RPMI8226 (cell line): ENCODE data around the gene ZNF763.
"Not testable (repeated sequence)": the region's sequence is repeated elsewhere in the genome, so short reads cannot be mapped to it uniquely, and the experiment has no call there.

Source experiments
- DNase-seq: peaks from one replicate; pipeline ENCODE4 v3.0.0-alpha.2; 2015

Gene ZNF763

DNA sequence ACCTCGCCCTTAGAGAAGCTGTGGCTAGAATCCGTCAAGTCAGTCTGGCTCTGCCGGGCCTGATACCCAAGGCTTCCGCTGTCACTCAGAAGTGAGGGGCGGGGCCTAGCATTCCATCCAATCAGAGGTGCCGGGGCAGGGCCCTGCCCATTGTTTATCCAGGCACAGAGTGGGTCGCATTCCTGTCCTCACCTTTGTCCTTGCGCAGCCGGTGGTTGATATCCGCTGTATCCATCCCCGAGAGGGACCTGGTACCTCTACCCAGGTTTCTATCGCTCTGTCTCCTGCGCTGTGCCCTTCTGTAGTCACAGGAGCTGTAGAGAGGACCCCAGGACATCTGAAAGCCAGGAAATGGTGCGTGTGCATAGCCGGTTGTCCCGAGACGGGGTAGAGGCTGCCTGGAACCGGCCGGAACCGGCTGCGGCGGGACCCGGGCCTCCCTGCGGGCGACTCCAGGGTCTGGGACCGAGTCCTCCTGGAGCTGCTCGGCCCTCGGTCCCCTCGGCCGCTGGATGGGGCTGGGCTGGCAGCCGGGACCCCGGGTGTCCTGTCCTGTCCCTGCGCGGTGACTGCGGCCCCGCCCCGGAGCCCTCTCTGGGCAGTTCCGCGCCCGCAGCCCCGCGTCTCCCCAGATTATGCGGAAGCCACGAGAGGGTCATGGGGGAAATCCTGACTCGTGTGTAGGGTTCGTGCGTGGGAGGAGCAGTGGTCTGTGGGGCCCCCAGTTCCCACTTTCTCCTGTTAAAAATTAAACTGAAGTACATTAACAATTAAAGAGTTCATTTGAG lies at the start of gene ZNF763:
Gene ZNF763, plus strand, starts transcription at position 183 of the 788 bp plus-strand sequence. Its CDS starts 169 bp downstream, at position 352.
- peak; percentile 94 for DNase-seq

DNA sequence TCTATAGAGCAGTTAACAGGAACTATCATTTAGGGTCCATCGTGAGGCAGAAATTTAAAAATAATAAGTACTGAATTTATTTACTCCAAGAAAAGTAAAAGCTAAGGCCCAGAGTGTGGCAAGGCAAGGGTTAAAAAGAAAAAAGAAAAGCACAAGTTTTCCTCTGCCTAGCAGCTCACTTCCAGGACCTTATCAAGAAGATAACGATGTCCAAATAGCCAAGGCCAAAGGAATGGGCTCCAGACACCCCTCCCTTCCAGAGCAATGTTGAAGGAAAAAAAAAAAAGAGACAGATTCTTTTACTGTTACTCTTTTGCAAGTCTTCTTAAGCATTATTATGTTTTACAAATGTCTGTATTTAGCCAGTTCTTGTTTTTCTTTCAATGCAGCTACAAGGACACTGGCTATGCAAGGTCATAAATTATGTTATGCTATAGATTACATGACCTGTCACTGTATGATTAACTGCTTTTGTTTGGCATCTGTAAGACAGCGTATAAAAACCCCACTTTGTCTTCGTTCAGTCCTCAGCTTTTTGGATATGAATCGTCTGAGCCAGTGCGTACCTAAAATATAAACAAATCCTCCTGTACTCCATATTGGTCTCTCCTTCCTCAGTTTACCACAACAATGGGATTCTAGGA lies 42.9 kb upstream of the ZNF763 start:
- no peak for DNase-seq

DNA sequence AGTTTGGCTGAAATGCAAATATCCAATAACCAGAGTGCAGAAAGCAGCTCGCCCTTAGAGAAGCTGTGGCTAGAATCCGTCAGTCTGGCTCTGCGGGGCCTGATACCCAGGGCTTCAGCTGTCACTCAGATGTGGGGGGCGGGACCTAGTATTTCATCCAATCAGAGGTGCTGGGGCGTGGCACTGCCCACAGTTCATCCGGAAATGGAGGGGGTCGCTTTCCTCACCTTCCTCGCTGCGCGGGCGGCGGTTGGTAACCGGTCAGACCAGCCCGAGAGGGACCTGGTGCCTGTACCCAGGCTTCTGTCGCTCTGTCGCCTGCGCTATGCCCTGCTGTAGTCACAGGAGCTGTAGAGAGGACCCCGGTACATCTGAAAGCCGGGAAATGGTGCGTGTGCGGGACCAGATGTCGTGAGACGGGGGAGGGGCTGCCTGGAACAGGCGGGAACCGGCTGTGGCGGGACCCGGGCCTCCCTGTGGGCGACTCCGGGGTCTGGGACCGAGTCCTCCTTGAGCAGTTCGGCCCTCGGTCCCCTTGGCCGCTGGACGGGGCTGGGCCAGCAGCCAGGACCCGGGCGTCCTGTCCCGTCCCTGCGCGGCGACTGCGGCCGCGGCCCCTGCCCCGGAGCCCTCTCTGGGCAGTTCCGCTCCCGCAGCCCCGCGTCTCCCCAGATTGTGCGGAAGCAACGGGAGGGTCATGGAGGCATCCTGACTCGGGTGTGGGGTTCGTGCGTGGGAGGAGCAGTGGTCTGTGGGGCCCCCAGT lies 39.8 kb upstream of the ZNF763 start, which contains the start of gene ZNF700:
Gene ZNF700, plus strand, starts transcription at position 222 of the 765 bp plus-strand sequence. Its CDS starts 104 bp downstream, at position 326.
- DNase-seq = peak; percentile 95

DNA sequence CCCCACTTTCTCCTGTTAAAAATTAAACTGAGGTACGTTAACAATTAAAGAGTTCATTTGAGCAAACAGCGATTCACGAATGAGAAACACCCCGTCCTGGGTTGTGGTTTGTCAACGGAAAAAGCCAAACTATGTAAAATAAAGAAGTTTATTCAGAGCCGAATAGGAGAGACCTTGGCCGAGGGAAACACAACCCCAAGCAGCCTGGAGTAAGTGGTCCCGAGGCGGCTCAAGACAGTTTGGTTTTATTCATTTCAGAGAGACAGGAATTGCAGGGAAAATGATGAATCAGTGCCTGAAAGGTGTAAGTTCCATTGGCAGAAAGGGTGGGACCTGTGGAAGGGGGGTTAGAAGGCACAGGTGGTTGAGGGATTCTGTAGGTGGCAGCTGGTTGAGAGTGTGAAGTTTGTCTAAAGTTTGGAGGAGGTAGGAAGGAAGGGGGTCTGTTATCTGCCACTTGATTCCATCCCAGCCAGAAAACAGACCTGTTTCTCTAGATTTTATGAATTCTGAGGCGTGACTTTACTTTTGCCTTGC lies 39.1 kb upstream of the ZNF763 start:
- not testable (repeated sequence) for DNase-seq

DNA sequence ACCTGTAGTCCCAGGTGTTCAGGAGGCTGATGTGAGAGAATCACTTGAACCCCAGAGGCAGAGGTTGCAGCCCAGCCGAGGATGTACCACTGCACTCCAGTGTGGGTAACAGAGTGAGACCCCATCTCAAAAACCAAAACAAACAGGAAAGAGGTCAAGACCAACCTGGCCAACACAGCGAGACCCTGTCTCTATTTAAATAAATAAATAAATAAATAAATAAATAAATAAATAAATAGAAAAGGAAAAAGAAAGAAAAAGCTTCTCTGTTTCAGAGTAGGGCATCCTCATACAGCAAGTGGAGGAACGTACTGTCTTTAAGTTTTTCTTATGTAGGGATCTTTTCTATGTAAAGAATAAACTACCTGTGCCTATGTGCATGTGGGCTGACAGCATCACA lies 37.6 kb upstream of the ZNF763 start:
- no peak for DNase-seq

DNA sequence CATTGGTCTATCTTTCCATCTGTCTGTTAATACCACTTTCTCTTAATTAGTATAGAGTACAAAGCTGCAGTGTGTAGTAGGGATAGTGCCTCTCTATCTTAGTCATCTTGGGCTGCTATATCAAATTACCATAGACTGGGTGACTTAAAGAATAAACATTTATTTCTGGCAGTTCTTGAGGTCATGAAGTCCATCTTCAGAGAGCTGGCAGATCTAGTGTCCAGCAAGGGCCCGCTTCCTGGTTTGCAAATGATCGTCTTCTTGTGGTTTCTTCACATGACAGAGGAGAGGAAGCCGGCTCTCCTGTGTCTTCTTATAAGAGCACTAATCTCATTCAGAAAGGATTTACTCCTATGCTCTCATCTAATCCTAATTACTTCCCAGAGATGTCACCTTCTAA lies 33.8 kb upstream of the ZNF763 start:
- no peak for DNase-seq

DNA sequence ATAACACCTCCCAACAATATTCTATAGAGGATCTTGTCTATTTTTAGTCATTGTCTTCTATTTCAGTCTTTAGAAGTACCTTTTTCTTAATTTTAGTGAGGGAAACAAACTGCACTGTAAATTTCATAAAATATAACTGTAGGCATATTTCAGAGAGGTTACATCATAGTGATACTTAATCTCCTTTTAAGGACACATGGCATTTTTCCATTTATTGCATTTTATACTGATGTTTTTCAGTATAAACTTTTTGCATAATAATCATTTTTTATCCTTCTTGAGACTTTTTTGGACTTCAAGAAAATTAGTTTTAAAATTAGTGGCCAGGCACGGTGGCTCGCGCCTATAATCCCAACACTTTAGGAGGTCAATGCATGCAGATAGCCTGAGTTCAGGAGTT lies 33.3 kb upstream of the ZNF763 start:
- no peak for DNase-seq

DNA sequence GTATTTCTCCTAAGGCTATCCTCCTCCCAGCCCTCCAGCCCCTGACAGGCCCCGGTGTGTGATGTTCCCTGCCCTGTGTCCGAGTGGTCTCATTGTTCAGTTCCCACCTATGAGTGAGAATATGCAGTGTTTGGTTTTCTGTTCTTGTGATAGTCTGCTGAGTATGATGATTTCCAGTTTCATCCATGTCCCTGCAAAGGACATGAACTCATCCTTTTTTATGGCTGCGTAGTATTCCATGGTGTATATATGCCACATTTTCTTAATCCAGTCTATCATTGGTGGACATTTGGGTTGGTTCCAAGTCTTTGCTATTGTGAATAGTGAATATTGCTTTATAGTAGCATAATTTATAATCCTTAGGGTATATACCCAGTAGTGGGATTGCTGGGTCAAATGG lies 29.0 kb upstream of the ZNF763 start:
- not testable (repeated sequence) for DNase-seq

DNA sequence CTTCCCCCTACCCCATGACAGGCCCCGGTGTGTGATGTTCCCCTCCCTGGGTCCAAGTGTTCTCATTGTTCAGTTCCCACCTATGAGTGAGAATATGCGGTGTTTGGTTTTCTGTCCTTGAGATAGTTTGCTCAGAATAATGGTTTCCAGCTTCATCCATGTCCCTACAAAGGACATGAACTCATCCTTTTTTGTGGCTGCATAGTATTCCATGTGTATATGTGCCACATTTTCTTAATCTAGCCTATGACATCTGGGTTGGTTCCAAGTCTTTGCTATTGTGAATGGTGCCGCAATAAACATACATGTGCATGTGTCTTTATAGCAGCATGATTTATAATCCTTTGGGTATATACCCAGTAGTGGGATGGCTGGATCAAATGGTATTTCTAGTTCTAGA lies 26.5 kb upstream of the ZNF763 start:
- DNase-seq = not testable (repeated sequence)

DNA sequence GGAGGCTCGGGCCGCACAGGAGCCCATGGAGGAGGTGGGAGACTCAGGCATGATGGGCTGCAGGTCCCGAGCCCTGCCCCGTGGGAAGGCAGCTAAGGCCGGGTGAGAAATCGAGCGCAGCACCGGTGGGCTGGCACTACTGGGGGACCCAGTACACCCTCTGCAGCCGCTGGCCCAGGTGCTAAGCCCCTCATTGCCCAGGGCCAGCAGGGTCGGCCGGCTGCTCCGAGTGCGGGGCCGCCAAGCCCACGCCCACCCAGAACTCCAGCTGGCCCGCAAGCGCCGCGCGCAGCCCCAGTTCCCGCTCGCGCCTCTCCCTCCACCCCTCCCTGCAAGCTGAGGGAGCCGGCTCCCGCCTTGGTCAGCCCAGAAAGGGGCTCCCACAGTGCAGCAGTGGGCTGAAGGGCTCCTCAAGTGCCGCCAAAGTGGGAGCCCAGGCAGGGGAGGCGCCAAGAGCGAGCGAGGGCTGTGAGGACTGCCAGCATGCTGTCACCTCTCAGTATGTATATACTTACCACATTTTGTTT lies 23.4 kb upstream of the ZNF763 start:
- not testable (repeated sequence) for DNase-seq

DNA sequence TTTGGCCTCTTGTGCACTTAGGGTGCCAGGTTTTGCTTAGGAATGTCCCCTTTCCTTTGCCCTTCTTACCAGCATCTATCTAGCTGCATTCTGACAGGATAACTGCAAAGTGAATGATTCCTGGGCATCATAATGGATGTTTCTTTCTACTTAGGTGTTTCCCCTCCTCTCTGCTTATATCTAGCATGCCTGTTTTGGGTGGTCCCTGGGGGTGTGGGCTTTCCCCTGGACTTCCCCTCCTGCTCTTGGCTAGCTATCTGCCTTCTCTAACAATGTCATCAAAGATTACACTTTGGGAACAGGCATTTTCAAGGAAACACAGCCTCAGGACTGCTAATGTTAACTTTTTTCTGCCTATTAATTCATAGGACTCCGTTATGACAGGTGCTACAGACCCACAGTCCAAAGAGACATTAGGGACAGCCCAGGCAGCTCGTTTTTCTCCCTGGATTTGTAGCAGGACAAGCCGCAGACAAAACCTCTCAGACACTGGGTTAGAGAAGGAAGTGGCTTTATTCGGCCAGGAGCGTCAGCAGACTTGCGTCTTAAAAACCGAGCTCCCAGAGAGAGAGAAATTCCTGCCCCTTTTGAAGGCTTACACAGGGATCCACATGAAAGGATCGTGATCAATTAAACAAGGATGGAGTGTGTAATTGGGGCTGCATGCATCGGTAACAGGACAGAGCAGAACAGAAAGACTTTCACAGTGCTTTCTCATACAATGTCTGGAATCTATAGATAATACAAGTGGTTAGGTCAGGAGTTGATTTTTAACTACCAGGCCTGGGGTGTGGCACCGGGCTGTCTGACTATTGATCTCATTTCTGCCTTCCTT lies 22.6 kb upstream of the ZNF763 start:
- DNase-seq = no peak

DNA sequence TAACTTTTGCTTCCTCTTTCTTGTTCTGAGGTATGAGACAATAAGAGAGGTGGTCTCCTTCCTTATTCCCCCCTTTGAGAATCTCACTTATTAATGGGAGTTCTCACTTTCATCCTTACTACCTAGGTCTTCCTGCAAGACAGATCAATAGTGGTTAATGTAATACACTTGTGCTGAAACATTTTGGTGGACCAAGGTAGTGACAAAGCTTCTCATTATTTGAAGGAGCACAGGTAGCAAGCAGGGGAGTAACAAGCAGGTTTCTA lies 22.1 kb upstream of the ZNF763 start:
- DNase-seq = no peak

DNA sequence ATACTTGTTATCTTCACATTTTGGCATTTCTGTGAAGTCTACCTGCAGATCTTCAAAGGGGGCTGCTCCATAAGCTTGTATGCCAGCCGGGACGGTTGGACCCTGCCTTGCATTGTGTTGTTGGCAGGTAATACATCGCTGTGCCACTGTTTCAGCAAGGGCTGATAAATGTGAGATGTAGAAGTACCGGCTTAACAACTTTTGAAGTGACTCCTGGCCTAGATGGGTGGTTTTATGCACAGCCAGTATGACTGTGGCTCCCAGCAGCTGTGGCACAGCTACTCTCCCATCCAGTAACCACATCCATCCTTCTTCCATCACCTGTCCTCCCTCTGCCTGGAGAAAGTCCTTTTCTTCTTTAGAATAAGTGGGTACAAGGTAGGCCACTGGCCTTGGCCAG lies 20.2 kb upstream of the ZNF763 start:
- DNase-seq = no peak

DNA sequence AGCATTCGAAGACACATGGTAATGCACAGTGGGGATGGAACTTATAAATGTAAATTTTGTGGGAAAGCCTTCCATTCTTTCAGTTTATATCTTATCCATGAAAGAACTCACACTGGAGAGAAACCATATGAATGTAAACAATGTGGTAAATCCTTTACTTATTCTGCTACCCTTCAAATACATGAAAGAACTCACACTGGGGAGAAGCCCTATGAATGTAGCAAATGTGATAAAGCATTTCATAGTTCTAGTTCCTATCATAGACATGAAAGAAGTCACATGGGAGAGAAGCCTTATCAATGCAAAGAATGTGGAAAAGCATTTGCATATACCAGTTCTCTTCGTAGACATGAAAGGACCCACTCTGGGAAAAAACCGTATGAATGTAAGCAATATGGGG lies 16.2 kb upstream of the ZNF763 start:
- no peak for DNase-seq

DNA sequence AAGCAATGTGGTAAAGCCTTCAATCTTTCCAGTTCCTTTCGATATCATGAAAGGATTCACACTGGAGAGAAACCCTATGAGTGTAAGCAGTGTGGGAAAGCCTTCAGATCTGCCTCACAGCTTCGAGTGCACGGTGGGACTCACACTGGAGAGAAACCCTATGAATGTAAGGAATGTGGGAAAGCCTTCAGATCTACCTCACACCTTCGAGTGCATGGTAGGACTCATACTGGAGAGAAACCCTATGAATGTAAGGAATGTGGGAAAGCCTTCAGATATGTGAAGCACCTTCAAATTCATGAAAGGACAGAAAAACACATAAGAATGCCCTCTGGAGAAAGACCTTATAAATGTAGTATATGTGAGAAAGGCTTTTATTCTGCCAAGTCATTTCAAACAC lies 15.6 kb upstream of the ZNF763 start:
- DNase-seq = no peak

DNA sequence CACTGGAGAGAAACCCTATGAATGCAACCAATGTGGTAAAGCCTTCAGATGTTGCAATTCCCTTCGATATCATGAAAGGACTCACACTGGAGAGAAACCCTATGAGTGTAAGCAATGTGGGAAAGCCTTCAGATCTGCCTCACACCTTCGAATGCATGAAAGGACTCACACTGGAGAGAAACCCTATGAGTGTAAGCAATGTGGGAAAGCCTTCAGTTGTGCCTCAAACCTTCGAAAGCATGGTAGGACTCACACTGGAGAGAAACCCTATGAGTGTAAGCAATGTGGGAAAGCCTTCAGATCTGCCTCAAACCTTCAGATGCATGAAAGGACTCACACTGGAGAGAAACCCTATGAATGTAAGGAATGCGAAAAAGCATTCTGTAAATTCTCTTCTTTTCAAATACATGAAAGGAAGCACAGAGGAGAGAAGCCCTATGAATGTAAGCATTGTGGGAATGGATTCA lies 15.2 kb upstream of the ZNF763 start:
- not testable (repeated sequence) for DNase-seq

DNA sequence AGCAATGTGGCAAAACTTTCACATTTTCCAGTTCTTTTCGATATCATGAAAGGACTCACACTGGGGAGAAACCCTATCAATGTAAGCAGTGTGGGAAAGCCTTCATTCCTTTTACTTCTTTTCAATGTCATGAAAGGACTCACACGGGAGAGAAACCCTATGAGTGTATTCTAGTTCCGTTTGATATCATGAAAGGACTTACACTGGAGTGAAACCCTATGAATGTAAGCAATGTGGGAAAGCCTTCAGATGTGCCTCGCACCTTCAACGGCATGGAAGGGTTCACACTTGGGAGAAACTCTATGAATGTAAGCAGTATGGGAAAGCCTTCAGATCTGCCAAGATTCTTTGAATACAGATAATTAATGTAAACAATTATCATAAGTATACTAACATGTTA lies 14.5 kb upstream of the ZNF763 start:
- DNase-seq = no peak

DNA sequence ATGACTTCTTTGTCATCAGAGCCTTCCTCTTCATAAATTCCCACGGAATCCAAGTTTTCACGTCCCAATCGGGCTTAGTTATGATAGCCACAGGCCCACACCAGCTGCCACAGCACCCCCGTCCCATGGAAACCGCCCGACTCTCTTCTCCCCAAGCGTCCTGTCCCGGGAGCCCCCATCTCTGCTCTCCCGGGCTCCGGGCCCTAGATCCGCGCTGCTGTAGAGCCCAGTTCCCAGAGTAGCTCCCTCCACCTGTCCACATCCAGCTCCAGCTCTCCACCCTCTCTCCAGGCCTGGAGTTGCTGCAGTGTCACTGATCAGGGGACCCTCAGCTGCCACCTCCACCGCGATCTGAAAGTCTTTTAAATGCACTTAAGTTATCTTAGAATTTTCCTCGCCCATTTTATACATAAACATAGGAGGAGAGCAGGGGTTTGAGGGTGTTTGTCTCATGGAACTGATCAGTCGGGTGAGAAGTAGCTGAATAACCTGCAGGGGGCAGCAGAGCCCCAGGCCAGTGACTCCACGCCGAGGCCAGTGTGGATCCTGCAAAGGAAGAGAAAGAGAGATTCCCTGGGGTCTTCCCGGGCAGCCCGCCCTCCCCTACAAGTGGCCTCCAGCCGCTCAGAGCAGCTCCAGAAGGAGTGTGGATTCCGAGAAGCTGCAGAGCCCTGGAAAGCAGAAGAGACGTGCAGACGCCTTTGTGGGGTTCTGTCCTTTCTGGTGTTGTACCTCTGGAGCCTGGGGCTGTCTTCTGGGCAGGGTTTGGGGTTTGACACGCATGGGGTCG lies 1.1 kb upstream of the ZNF763 start:
- peak; percentile 79 for DNase-seq

DNA sequence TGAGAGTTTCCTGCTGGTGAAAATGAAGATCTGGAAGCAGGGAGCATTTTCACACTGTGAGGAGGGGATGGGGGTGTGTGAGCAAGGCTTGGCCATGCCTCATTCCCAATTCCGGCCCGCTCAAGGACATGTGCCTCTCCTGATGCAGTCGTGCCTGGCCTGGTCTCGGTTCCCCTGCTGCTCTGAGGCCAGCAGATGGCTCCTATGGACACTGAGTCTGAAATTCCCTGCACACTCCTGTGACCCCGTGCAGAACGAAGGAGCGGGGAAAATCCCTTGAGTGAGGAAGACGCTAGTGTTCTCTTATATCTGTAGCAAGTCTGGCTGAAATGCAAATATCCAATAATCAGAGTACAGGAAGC lies 363 bp upstream of the ZNF763 start:
- DNase-seq = no peak

DNA sequence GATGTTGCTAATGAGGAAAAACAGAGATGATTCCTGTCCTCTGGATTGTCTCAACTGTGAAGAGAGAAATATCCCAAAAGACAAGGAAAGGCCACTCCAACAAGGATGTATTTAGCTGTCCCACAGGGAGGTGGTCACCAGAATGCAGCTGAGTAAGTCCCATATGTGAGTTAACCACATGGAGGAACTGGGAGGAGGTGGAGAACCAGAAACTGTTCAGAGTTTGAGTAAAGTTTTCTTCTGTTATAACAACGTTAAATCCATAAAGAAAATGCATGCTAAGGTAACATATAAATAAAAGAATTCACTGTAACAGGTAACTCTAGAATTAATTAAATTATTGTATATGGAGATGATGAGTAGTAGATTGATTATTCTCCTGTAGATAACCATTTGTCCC lies 5.3 kb downstream of the ZNF763 start:
- DNase-seq = no peak

DNA sequence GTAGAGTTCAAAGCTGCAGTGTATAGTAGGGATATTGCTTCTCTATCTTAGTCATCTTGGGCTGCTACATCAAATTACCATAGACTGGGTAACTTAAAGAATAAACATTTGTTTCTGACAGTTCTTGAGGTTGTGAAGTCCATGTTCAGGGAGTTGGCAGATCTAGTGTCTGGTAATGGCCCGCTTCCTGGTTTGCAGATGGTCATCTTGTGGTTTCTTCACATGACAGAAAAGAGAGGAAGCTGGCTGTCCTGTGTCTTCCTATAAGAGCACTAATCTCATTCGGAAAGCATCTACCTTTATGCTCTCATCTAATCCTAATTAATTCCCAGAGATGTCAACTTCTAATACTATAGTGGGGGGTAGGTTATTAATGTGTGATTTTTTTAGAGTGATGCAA lies 6.2 kb downstream of the ZNF763 start:
- DNase-seq = no peak
